22Rv1 (cell line): ENCODE results near the gene INVS.

Source experiments
- CTCF ChIP-seq: fragments of 450-650 bp; IDR thresholded peaks from 2 replicates; pipeline ENCODE4 v1.5.1; 2017; ENCODE audit warnings: mild to moderate bottlenecking
- ZFX ChIP-seq: fragments of 450-650 bp; IDR thresholded peaks from 2 replicates; pipeline ENCODE4 v1.6.1; 2017; ENCODE audit warnings: antibody characterized with exemption, borderline replicate concordance

- TF ChIP-seq CTCF (no peak), ZFX (no peak)
These were observed 247.8 kb downstream of the INVS start for GRCh38 chr9:100346836-100347235.
